GM18951 (cell line): ENCODE results near the gene DAND5.

Source experiments
- POLR2A ChIP-seq: IDR thresholded peaks from 4 replicates; pipeline ENCODE4 v1.6.1; 2011; ENCODE audit warnings: mild to moderate bottlenecking; ENCODE audit not compliant: insufficient read length, insufficient read depth; ENCODE audit errors: extremely low read depth
- in situ Hi-C: fragments of 300-500 bp; cut with MboI; formaldehyde crosslinking; loops from one replicate; pipeline ENCODE4 v1.12.0; 2022; ENCODE audit warnings: low sequenced_read_pairs, mixed read lengths, inconsistent platforms; ENCODE audit not compliant: unreplicated experiment

DAND5 gene

GRCh38 chr19:12984143-12984627, 14.8 kb downstream of the DAND5 start:
- no peak for TF ChIP-seq POLR2A
- in situ Hi-C loops: loop anchor here (25.0 kb wide), 1 partner anchor 278 kb away; no protein-coding TSS in a partner anchor

- TF ChIP-seq POLR2A: no peak
- in situ Hi-C loops: loop anchor here (25.0 kb wide), 1 partner anchor 278 kb away; no protein-coding TSS in a partner anchor
Observed at GRCh38 chr19:12984683-12985048, 15.3 kb downstream of the DAND5 start.

DNA sequence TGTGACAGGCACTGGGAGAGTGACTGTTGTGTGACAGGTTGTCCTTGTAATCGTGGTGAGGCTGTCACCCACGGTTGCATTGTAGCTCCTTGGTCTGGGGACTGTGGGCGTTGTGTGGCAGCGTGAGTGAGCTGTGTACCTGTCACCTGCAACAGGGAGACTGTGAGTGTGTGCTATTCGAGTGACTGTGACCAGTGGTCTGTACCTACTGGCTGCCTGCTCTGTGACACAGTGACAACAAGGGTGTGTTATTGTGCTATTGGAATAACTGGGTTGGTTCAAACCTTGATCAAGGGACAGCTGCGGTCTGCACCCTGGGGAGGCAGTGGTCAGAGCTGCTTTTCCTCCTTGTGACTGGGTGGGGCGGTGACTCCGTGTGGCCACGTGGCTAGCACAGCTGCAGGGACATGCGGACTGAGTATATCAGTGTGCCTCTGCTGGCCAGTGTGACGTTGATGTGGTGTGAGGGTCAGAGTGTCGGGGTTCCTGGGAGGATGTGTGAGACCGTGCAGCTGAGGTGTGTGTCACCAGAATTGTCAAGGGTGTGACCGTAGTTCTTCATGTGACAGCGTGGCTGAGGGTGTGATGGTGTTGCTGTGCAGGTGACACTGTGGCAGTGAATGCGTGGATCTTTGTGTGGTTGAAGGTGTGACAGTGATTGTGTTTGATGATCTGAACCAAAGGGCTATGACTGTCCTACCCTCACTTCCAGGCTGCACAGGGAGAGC, 15.8 kb downstream of the DAND5 start:
- TF ChIP-seq POLR2A: no peak
- in situ Hi-C loops: loop anchor here (25.0 kb wide), 1 partner anchor 277 kb away; no protein-coding TSS in a partner anchor

DNA sequence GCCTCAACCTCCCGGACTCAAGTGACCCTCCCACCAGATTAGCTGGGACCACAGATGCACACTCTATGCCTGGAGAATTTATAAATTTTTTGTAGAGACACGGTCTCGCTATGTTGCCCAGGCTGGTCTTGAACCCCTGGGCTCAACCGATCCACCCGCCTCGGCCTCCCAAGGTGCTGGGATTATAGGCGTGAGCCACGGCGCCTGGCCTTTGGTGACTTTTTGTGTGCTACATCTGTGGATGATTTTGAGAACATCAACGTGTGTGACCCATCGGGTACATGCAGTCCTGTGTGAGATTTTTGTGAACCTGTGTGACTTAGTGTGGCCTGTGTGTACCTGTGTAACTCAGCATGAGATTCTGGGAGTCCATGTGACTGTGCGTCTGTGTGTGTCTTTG, 17.4 kb downstream of the DAND5 start:
- in situ Hi-C loops: loop anchor here (25.0 kb wide), 1 partner anchor 276 kb away; no protein-coding TSS in a partner anchor
- TF ChIP-seq POLR2A: no peak

DNA sequence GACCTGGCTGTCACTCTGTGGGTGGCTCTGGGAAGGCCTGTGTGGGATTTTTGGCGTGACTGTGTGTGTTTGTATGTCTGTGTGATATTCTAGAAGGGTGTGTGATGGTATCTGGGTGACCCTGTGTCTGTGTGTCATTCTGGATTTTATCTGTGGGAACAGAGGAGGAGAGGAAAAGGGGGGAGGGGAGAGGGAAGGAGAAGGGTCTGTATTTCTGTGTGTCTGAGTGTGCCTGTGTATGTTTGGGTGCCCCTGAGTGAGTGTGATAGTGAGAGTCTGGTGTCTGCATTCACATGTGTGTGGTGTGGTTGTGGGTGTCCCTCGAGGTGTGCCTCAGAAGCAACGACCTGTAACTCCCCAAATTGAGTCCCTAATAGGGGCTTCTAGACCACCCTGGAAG, 17.8 kb downstream of the DAND5 start:
- in situ Hi-C loops: loop anchor here (25.0 kb wide), 1 partner anchor 275 kb away; no protein-coding TSS in a partner anchor
- no peak for TF ChIP-seq POLR2A

DNA sequence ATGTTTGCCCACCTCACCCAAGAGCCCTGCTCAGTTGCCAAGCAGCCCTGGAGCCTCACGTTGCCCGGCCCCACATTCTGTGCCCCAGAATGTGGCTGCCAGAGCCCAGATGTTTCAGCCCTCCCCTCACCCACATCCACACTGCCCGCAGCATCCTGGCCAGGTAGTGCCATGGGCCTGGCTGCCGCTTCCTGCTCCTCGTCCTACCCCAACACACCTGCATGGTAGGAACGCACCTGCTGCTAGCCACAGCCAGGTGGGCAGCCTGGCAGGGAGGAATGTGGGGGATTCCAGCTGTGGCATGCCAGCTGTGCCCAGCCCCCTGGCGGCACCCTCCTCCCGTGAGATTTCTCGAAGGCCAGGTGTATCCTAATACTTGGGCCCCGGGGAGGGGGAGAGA, 18.4 kb downstream of the DAND5 start:
- TF ChIP-seq POLR2A: no peak

DNA sequence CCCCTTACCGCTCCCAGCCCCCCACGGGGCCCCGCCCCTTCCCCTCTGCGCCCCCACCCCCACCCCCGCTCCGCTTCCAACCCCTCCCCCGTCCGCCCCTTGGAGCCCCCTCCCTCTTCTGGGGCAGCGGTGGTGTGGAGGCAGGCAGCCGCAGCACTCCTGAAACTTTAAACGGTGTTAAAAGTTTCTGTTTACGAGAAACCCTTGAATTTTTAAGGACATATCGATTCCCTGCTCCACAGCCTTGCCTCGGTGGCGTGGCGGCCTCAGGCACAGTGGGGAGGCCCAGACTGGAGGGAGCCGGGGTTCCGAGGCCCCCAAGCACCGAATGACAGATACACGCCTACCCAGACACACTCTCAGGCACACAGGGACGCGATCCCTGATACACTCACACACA, 21.1 kb downstream of the DAND5 start:
- in situ Hi-C loops: loop anchor here (25.0 kb wide), 1 partner anchor 272 kb away; no protein-coding TSS in a partner anchor
- no peak for TF ChIP-seq POLR2A

More for the DNA sequence above, 18.4 kb downstream of the DAND5 start:
- in situ Hi-C loops: loop anchor here (25.0 kb wide), 1 partner anchor 275 kb away; no protein-coding TSS in a partner anchor

DNA sequence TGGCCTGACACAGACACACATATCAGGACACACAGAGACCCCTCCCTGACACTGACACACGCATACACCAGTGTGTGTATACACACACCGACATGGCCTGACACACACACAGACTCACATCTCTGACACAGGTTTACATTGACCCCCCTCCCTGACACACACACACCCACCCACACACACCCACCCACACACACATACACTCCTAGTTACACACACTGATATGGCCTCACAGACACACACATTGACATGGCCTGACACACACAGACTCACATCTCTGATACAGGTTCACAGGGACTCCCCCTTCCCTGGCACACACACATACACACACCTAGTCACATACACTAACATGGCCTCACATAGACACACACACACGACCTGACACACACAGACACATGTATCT, 21.5 kb downstream of the DAND5 start:
- in situ Hi-C loops: loop anchor here (25.0 kb wide), 1 partner anchor 271 kb away; no protein-coding TSS in a partner anchor

GRCh38 chr19:12991296-12991695, 21.9 kb downstream of the DAND5 start:
- TF ChIP-seq POLR2A: no peak
- in situ Hi-C loops: loop anchor here (25.0 kb wide), 1 partner anchor 271 kb away; no protein-coding TSS in a partner anchor

More for the DNA sequence above, 21.5 kb downstream of the DAND5 start:
- no peak for TF ChIP-seq POLR2A

- in situ Hi-C loops: loop anchor here (25.0 kb wide), 1 partner anchor 270 kb away; no protein-coding TSS in a partner anchor
- no peak for TF ChIP-seq POLR2A
Observed at GRCh38 chr19:12992729-12993128, 23.4 kb downstream of the DAND5 start.

DNA sequence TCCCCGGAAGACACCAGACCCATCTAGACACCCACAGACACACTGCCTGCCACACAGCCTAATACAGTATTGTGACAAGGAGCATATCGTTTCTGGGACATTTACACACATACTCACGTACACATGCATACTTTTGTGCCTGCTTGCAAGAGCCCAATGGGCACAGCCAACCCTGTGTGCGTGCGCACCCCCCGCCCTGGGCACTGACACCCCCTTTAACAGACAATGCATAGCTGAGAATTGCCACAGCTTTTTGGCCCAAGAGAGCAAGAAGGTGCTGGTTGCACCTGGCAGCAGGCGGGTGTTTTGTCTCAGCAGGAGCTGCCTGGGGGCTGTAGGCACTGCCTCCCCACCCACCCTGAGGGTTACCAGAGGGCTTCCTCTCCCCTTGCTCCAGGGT, 24.2 kb downstream of the DAND5 start:
- TF ChIP-seq POLR2A: no peak
- in situ Hi-C loops: loop anchor here (25.0 kb wide), 1 partner anchor 269 kb away; no protein-coding TSS in a partner anchor

DNA sequence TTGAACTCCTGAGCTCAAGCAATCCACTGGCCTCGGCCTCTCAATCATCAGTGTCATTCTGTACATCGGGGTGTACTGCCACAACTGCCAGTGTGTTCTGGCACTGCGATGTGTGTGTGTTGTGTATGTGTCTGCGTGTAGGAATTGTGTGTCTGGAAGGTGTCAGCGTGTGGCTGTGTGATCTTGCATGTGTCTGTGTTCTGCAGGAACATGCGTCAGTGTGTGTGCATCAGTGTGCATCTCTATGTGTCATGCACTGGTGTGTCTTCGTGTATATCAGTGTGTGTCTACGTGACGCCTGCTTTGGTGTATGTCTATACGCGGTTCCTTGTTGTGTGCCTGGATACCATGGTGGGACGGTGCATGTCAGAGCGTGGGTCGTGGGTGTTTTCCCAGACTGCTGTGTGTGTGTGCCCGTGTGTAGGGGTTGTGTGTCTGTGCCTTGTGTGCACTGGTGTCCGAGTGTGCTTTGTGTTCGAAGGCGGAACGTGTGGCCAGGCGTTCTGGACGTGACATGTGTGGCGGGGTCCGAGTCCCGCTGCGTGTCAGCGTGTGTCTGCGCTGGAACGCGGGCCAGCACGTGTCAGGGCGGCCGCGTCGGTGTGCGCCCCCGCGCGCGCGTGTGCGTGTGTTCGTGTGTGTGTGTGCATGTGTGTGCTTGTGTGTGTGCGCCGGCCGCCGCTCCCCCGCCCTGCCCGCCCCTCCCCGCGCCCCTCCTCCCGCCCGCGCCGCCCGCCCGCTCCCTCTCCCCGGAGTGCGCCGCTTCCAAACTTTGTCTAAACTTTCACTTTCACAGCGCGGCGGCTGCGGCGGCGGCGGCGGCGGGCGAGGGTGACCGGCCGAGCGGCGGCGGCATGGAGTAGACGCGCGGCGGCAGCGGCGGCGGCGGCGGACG, 25.6 kb downstream of the DAND5 start, which contains the start of gene NFIX:
Gene NFIX, plus strand, starts transcription at position 775 of the 895 bp plus-strand sequence. CDS start 363 bp downstream, outside the sequence.
- in situ Hi-C loops: loop anchor here (25.0 kb wide), 1 partner anchor 267 kb away; no protein-coding TSS in a partner anchor
- no peak for TF ChIP-seq POLR2A
